GM19043 (cell line): ENCODE results near the gene MPST.
"Not testable (repeated sequence)": the region's sequence is repeated elsewhere in the genome, so short reads cannot be mapped to it uniquely, and the experiment has no call there.

Experiments used
- ATAC-seq: cut with Tn5 transposase; IDR thresholded peaks from one replicate; pipeline ENCODE4 v1.9.1; 2021; ENCODE audit warnings: low read depth; ENCODE audit not compliant: unreplicated experiment

Gene MPST

GRCh38 chr22:37058917-37059701 lies 39.6 kb downstream of the MPST start:
- ATAC-seq = no peak

GRCh38 chr22:37059876-37060449 lies 40.4 kb downstream of the MPST start:
- no peak for ATAC-seq

- no peak for ATAC-seq
Measured at GRCh38 chr22:37060801-37061610, 41.5 kb downstream of the MPST start.

- no peak for ATAC-seq
Measured at GRCh38 chr22:37061611-37062375, 42.3 kb downstream of the MPST start.

- no peak for ATAC-seq
Measured at GRCh38 chr22:37062376-37062675, 42.8 kb downstream of the MPST start.

GRCh38 chr22:37062702-37063381 lies 43.3 kb downstream of the MPST start:
- ATAC-seq = no peak

GRCh38 chr22:37063431-37064420 lies 44.2 kb downstream of the MPST start:
- ATAC-seq = no peak

- ATAC-seq = no peak
Measured at GRCh38 chr22:37064553-37064952, 45.0 kb downstream of the MPST start.

- no peak for ATAC-seq
Measured at GRCh38 chr22:37065180-37065579, 45.6 kb downstream of the MPST start.

- ATAC-seq = no peak
Measured at GRCh38 chr22:37065961-37066360, 46.4 kb downstream of the MPST start.

- no peak for ATAC-seq
Measured at GRCh38 chr22:37067428-37067827, 47.9 kb downstream of the MPST start.

GRCh38 chr22:37068859-37069258 lies 49.3 kb downstream of the MPST start:
- no peak for ATAC-seq

- ATAC-seq = no peak
Measured at GRCh38 chr22:37069319-37069718, 49.8 kb downstream of the MPST start.

- no peak for ATAC-seq
Measured at GRCh38 chr22:37069719-37070118, 50.2 kb downstream of the MPST start.

- ATAC-seq = no peak
Measured at GRCh38 chr22:37070334-37070733, 50.8 kb downstream of the MPST start.

- no peak for ATAC-seq
Measured at GRCh38 chr22:37070744-37071143, 51.2 kb downstream of the MPST start.

GRCh38 chr22:37071850-37072592 lies 52.5 kb downstream of the MPST start:
- ATAC-seq = not testable (repeated sequence)

GRCh38 chr22:37072673-37073072 lies 53.1 kb downstream of the MPST start:
- no peak for ATAC-seq

- ATAC-seq = no peak
Measured at GRCh38 chr22:37074537-37074936, 55.0 kb downstream of the MPST start.
